Ovary (tissue), 3 donors: Measurements from ENCODE around the gene EXOC3.

Experiments
- EP300 ChIP-seq: sonication (generic); formaldehyde crosslinking; IDR thresholded peaks from one replicate; pipeline ENCODE4 v1.6.1; 2017; ENCODE audit warnings: antibody characterized with exemption
- POLR2A ChIP-seq: fragments of 450-650 bp; IDR thresholded peaks from one replicate; pipeline ENCODE4 v1.6.1; 2017; ENCODE audit warnings: antibody characterized with exemption, mild to moderate bottlenecking, moderate library complexity
- TF ChIP-seq, protein P1 (sequence below), 3 donors: fragments of 450-650 bp in 2 of 3; fragments of 200-600 bp in 1 of 3; IDR thresholded peaks; one replicate each; pipeline versions ENCODE4 v1.5.1 to v1.8.0; 2016 to 2022; ENCODE audit warnings: antibody characterized with exemption in 3 of 3, mild to moderate bottlenecking in 1 of 3
- donor health status: DM: no; HTN: no; CAD: no.

DNA sequence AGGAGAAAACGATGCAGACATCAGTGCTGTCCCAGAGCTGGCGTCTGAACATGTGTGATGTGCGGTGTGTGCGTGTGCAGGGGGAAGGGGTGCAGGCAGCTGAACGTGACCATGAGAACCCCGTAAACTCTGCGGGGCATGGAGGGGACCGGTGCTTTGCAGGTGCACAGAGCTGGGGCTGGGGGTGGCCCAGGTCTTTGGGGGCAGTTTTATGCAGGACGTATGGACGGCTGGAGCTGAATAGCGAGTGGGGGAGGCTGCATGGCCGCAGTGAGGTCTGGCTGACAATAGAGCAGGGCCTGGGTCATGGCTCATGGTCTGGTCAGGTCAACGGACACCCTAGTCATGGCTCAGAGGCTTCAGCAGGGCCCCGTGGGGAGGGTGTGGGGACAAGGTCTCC lies 3.3 kb upstream of the EXOC3 start:
- TF ChIP-seq EP300 (no peak), POLR2A (no peak)
- TF ChIP-seq, protein P1, sequence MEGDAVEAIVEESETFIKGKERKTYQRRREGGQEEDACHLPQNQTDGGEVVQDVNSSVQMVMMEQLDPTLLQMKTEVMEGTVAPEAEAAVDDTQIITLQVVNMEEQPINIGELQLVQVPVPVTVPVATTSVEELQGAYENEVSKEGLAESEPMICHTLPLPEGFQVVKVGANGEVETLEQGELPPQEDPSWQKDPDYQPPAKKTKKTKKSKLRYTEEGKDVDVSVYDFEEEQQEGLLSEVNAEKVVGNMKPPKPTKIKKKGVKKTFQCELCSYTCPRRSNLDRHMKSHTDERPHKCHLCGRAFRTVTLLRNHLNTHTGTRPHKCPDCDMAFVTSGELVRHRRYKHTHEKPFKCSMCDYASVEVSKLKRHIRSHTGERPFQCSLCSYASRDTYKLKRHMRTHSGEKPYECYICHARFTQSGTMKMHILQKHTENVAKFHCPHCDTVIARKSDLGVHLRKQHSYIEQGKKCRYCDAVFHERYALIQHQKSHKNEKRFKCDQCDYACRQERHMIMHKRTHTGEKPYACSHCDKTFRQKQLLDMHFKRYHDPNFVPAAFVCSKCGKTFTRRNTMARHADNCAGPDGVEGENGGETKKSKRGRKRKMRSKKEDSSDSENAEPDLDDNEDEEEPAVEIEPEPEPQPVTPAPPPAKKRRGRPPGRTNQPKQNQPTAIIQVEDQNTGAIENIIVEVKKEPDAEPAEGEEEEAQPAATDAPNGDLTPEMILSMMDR (IDR thresholded peaks at IDR 0.05) = no peak
